Lower leg skin (tissue), 4 donors: ENCODE results near the gene OTOGL. TPM values are rescaled to one million over a fixed set of nuclear protein-coding genes. Genes with fewer than 3 reads are reported as not detected.
"Not testable (repeated sequence)": the region's sequence is repeated elsewhere in the genome, so short reads cannot be mapped to it uniquely, and the experiment has no call there.

Experiments
- DNase-seq, 2 donors: peaks; one replicate each; pipeline ENCODE4 v3.0.0-alpha.2; 2019; ENCODE audit warnings: low spot score in 2 of 2
- H3K4me3 ChIP-seq: fragments of 200-600 bp; sonication (generic); 2 replicates; pipeline ENCODE4 v1.5.1; 2017; ENCODE audit warnings: mild to moderate bottlenecking, low read depth; ENCODE audit not compliant: poor library complexity, severe bottlenecking
- POLR2A ChIP-seq, 2 donors: fragments of 450-650 bp; IDR thresholded peaks; one replicate each; pipeline ENCODE4 v1.6.1; 2016 to 2017; ENCODE audit warnings: antibody characterized with exemption in 2 of 2, mild to moderate bottlenecking in 1 of 2, moderate library complexity in 1 of 2
- WGBS, 2 donors: methylation state at CpG; one replicate each; pipeline ENCODE4 v1.1.5; 2018; 5-methylcytosine and 5-hydroxymethylcytosine counted together
- intact Hi-C: fragments of 100-400 bp; cut with DNase I; formaldehyde crosslinking; loops from one replicate; pipeline ENCODE4 v1.15.0; 2023; ENCODE audit warnings: low total_unique reads
- total RNA-seq, 4 donors: library from RNA; depleted of rRNA; stranded (reverse); fragments of >200 nt; gene quantifications; one replicate each; pipeline ENCODE4 v1.1.0, GENCODE V29; 2016
- TF ChIP-seq, protein P1 (sequence below), 3 donors: fragments of 450-650 bp; IDR thresholded peaks; one replicate each; pipeline ENCODE4 v1.5.1; 2016; ENCODE audit warnings: antibody characterized with exemption in 3 of 3, mild to moderate bottlenecking in 3 of 3, moderate library complexity in 2 of 3

The OTOGL gene
- total RNA-seq, 4 donors from 2014 or later, result 0.06 to 0.56 (median 0.12) TPM

GRCh38 chr12:80142640-80143039 lies 43.3 kb downstream of the OTOGL start:
- intact Hi-C loops, result no loop called here
- no peak overlapping the region for H3K4me3 ChIP-seq
- TF ChIP-seq, protein P1, sequence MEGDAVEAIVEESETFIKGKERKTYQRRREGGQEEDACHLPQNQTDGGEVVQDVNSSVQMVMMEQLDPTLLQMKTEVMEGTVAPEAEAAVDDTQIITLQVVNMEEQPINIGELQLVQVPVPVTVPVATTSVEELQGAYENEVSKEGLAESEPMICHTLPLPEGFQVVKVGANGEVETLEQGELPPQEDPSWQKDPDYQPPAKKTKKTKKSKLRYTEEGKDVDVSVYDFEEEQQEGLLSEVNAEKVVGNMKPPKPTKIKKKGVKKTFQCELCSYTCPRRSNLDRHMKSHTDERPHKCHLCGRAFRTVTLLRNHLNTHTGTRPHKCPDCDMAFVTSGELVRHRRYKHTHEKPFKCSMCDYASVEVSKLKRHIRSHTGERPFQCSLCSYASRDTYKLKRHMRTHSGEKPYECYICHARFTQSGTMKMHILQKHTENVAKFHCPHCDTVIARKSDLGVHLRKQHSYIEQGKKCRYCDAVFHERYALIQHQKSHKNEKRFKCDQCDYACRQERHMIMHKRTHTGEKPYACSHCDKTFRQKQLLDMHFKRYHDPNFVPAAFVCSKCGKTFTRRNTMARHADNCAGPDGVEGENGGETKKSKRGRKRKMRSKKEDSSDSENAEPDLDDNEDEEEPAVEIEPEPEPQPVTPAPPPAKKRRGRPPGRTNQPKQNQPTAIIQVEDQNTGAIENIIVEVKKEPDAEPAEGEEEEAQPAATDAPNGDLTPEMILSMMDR (IDR thresholded peaks at IDR 0.05), result no peak
- TF ChIP-seq POLR2A (IDR thresholded peaks at IDR 0.05), result no peak
- DNase-seq, result no peak
- WGBS, 2 donors, result 58 to 70% methylated on average over 2 of the region's 2 CpGs

- DNase-seq, result no peak
- WGBS, 2 donors, result 70 to 81% methylated on average over 4 of the region's 4 CpGs
- no peak overlapping the region for H3K4me3 ChIP-seq
- TF ChIP-seq, protein P1 (IDR thresholded peaks at IDR 0.05), result no peak
- no peak for TF ChIP-seq POLR2A (IDR thresholded peaks at IDR 0.05)
- intact Hi-C loops, result no loop called here
Observed at GRCh38 chr12:80143537-80143936, 44.2 kb downstream of the OTOGL start.

- H3K4me3 ChIP-seq, DNase-seq, intact Hi-C loops: not testable (repeated sequence)
- 91 to 96% methylated on average over 21 to 25 of the region's 26 CpGs for WGBS, 2 donors
Observed at GRCh38 chr12:80149547-80150313, 50.4 kb downstream of the OTOGL start.

- DNase-seq, result no peak
- intact Hi-C loops, result no loop called here
- TF ChIP-seq POLR2A (IDR thresholded peaks at IDR 0.05), result no peak
- TF ChIP-seq, protein P1 (IDR thresholded peaks at IDR 0.05), result no peak
- WGBS, 2 donors, result 82 to 86% methylated on average over 2 of the region's 2 CpGs
- no peak overlapping the region for H3K4me3 ChIP-seq
Observed at GRCh38 chr12:80151131-80151530, 51.8 kb downstream of the OTOGL start.

GRCh38 chr12:80154261-80154660 lies 54.9 kb downstream of the OTOGL start:
- DNase-seq, result no peak
- intact Hi-C loops, result no loop called here
- TF ChIP-seq POLR2A (IDR thresholded peaks at IDR 0.05), result no peak
- TF ChIP-seq, protein P1 (IDR thresholded peaks at IDR 0.05), result no peak
- 23 to 31% methylated on average over 1 of the region's 1 CpG for WGBS, 2 donors
- H3K4me3 ChIP-seq, result no peak overlapping the region

DNA sequence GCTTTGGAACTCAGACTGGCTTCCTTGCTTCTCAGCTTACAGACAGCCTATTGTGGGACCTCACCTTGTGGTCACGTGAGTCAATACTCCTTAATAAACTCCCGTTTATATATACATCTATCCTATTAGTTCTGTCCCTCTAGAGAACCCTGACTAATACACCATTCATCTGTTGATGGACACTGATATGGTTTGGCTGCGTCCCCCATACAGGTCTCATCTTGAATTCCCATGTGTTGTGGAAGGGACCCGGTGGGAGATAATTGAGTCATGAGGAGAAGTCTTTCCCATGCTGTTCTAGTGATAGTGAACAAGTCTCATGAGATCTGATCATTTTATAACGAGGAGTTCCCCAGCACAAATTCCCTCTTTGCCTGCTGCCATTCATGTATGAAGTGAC lies 57.0 kb downstream of the OTOGL start:
- WGBS, 2 donors, result 84 to 93% methylated on average over 5 of the region's 5 CpGs
- intact Hi-C loops, result no loop called here

More for the DNA sequence above, 57.0 kb downstream of the OTOGL start:
- TF ChIP-seq, protein P1 (IDR thresholded peaks at IDR 0.05), result no peak
- TF ChIP-seq POLR2A (IDR thresholded peaks at IDR 0.05), result no peak
- no peak for DNase-seq
- H3K4me3 ChIP-seq, result no peak overlapping the region
